ENCODE data around the gene RBM20. TPM values are rescaled to one million over a fixed set of nuclear protein-coding genes. Genes with fewer than 3 reads are reported as not detected.

Gene RBM20
- total and polyA plus RNA-seq, 2 of the 4 experiments (the other 2 are of a cell fraction): under 0.01 to 0.15 TPM

DNA sequence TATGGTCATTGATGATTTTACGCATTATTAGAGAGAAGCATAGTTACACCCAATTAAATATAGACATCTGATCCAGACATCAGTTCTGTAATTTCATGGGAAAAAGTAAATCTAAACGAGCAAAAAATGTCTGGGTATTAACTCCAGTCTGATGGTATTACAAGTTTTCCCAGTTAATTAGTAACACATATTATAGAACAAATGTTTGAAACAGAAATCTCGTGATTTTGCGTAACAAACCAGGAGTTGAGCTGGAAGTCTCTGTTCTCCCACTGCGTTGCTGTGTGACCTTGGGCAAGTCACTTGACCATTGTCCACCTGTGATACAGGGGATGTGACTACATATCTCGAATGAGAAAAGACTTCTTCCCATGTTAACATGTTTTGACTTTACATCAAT is 43.3 kb downstream of the RBM20 start:
- Histone ChIP-seq H2BK120ac (ENCODE audit: low read depth, low read length) (peak overlapping the region; percentile 95), H3K4me1 (ENCODE audit: control insufficient read depth, insufficient read depth, low read length) (peaks cover 14% of the 10 kb centered on the region), H2AK9ac (replicated peaks; ENCODE audit: low read depth, low read length, poor library complexity) (no peak overlapping the region), H2AFZ (replicated peaks; ENCODE audit: low read length, poor library complexity) (no peak overlapping the region), H4K91ac (ENCODE audit: insufficient read depth, low read depth, low read length) (peak overlapping the region; percentile 95), H3K56ac (ENCODE audit: extremely low read depth, insufficient read depth, low read length) (no peak overlapping the region), H2AK5ac (ENCODE audit: low read depth, low read length) (peak overlapping the region; percentile 98), H4K5ac (ENCODE audit: low read depth, low read length) (peak overlapping the region; percentile 98), H3K14ac (replicated peaks; ENCODE audit: low read depth, low read length) (peak overlapping the region; percentile 95), H2BK15ac (ENCODE audit: low read depth, low read length) (peak overlapping the region; percentile 98), H3K4me3 (ENCODE audit: insufficient read depth, low read depth, low read length) (no peak overlapping the region), H2BK5ac (ENCODE audit: low read depth, low read length, poor library complexity, severe bottlenecking) (peak overlapping the region; percentile 97), H2BK20ac (ENCODE audit: low read depth, low read length) (peak overlapping the region; percentile 99), H3K9ac (ENCODE audit: low read depth, low read length) (no peak overlapping the region), H3K27me3 (ENCODE audit: control insufficient read depth, insufficient read depth, low read length) (no peaks in the 10 kb centered on the region; the same call in 1 of the 2 replicates), H3K4ac (ENCODE audit: low read depth, low read length) (peak overlapping the region; percentile 98), H3K9me3 (ENCODE audit: control insufficient read depth, insufficient read depth, low read length) (0 out of 2 replicates have a peak, but pooled peaks cover 2% of the 10 kb centered on the region), H3K27ac (ENCODE audit: insufficient read depth, low read length) (peak overlapping the region; percentile 93; the same call in 1 of the 2 replicates), H4K20me1 (ENCODE audit: insufficient read depth, low read length) (no peaks in the 10 kb centered on the region), H3K9me1 (ENCODE audit: insufficient read depth, low read length) (peaks cover 10% of the 10 kb centered on the region; the same call in 1 of the 2 replicates), H4K8ac (ENCODE audit: low read depth in 2 of 2, low read length in 2 of 2) (peak overlapping the region in 1 of 2 experiments; percentile 91; a peak in 2 of 4 replicates), H3K4me2 (ENCODE audit: low read depth, low read length) (peak overlapping the region; percentile 72), H3K23ac (ENCODE audit: low read depth, low read length) (no peak overlapping the region), H3K36me3 (ENCODE audit: control insufficient read depth, insufficient read depth, low read length) (no peaks in the 10 kb centered on the region), H3K79me1 (ENCODE audit: low read depth in 1 of 2, low read length in 2 of 2) (no peaks in the 10 kb centered on the region; a peak in 1 of 4 replicates), H3K18ac (ENCODE audit: low read depth, low read length) (peak overlapping the region; percentile 99)
- ATAC-seq (ENCODE audit: low read depth) (no peak), DNase-seq (no peak)
- dilution Hi-C loops (cut with HindIII; ENCODE audit: low sequenced_read_pairs, unreplicated experiment): no loop called here
- BruUV-seq (replicated peaks): no TSS peak
- in situ Hi-C loops (cut with MboI; ENCODE audit: low sequenced_read_pairs): no loop called here
- no peak for TF ChIP-seq RAD21 (IDR thresholded peaks at IDR 0.05; ENCODE audit: low read length)
- no peak for TF ChIP-seq MXI1 (IDR thresholded peaks at IDR 0.05; ENCODE audit: borderline replicate concordance, low read depth, low read length)
- TF ChIP-seq FOS (IDR thresholded peaks at IDR 0.05; ENCODE audit: low read depth, low read length): no peak
- TF ChIP-seq BHLHE40 (IDR thresholded peaks at IDR 0.05; ENCODE audit: low read depth, low read length): no peak
- TF ChIP-seq SMC3 (IDR thresholded peaks at IDR 0.05; ENCODE audit: low read depth, low read length): no peak
- TF ChIP-seq, protein P1, sequence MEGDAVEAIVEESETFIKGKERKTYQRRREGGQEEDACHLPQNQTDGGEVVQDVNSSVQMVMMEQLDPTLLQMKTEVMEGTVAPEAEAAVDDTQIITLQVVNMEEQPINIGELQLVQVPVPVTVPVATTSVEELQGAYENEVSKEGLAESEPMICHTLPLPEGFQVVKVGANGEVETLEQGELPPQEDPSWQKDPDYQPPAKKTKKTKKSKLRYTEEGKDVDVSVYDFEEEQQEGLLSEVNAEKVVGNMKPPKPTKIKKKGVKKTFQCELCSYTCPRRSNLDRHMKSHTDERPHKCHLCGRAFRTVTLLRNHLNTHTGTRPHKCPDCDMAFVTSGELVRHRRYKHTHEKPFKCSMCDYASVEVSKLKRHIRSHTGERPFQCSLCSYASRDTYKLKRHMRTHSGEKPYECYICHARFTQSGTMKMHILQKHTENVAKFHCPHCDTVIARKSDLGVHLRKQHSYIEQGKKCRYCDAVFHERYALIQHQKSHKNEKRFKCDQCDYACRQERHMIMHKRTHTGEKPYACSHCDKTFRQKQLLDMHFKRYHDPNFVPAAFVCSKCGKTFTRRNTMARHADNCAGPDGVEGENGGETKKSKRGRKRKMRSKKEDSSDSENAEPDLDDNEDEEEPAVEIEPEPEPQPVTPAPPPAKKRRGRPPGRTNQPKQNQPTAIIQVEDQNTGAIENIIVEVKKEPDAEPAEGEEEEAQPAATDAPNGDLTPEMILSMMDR (conservative IDR thresholded peaks at IDR 0.05; ENCODE audit: low read depth, low read length): no peak
- no peak for TF ChIP-seq USF2 (IDR thresholded peaks at IDR 0.05; ENCODE audit: low read depth, low read length)
- TF ChIP-seq RFX5 (IDR thresholded peaks at IDR 0.05; ENCODE audit: low read depth, low read length): no peak
- no peak for TF ChIP-seq CHD1 (IDR thresholded peaks at IDR 0.05; ENCODE audit: low read depth, low read length)
- POLR2A ChIA-PET (ENCODE audit: unreplicated experiment): interaction anchor here (0.6 kb wide), 1 partner anchor 1491 kb away, joined by 3 read pairs; no protein-coding TSS in a partner anchor
- 100% methylated on average over 1 of the region's 6 CpGs; no CpG with 5 or more reads in 1 of the 2 experiments for WGBS, 2 experiments (ENCODE audit: extremely low coverage in 2 of 2, insufficient read length in 1 of 2)
- intact Hi-C loops (cut with micrococcal nuclease): no loop called here
- CTCF ChIA-PET: interaction anchor here (0.6 to 2.6 kb wide), 3 partner anchors 9 to 321 kb away, joined by 3 to 13 read pairs (median 5); no protein-coding TSS in a partner anchor
